Smooth muscle cell (in vitro differentiated cells): ENCODE results near the gene RAB3D. TPM values are rescaled to one million over a fixed set of nuclear protein-coding genes. Genes with fewer than 3 reads are reported as not detected.
A peak's percentile ranks its signal among the peaks of the same experiment; 100 is the strongest.

Experiments
- DNase-seq: peaks from one replicate; lab custom pipeline; 2025; ENCODE audit not compliant: unreplicated experiment; lab: John Stamatoyannopoulos, UW
- H2AFZ ChIP-seq: fragments of 200-600 bp; sonication (generic); 2 replicates; pipeline ENCODE4 v1.6.0; 2016; ENCODE audit warnings: antibody characterized with exemption, low read depth, mild to moderate bottlenecking
- H3F3A ChIP-seq: fragments of 200-600 bp; sonication (generic); 2 replicates; pipeline ENCODE4 v1.6.0; 2017; ENCODE audit warnings: antibody characterized with exemption, low read depth
- H3K27ac ChIP-seq: fragments of 200-600 bp; sonication (generic); 2 replicates; pipeline ENCODE4 v1.5.1; 2016; ENCODE audit warnings: low read depth, mild to moderate bottlenecking
- H3K27me3 ChIP-seq: fragments of 200-600 bp; sonication (generic); 2 replicates; pipeline ENCODE4 v1.6.1; 2016; ENCODE audit warnings: low read depth, mild to moderate bottlenecking
- H3K36me3 ChIP-seq: fragments of 200-600 bp; sonication (generic); 2 replicates; pipeline ENCODE4 v1.5.1; 2016; ENCODE audit warnings: low read depth
- H3K4me1 ChIP-seq: fragments of 200-600 bp; sonication (generic); 2 replicates; pipeline ENCODE4 v1.5.1; 2016; ENCODE audit warnings: low read depth
- H3K4me2 ChIP-seq: fragments of 200-600 bp; sonication (generic); 2 replicates; pipeline ENCODE4 v1.6.0; 2016; ENCODE audit warnings: mild to moderate bottlenecking
- H3K4me3 ChIP-seq: fragments of 200-600 bp; sonication (generic); 2 replicates; pipeline ENCODE4 v1.5.1; 2016; ENCODE audit warnings: mild to moderate bottlenecking
- H3K79me2 ChIP-seq: fragments of 200-600 bp; sonication (generic); 2 replicates; pipeline ENCODE4 v1.6.0; 2016; ENCODE audit warnings: low read depth, mild to moderate bottlenecking
- H3K9ac ChIP-seq: fragments of 200-600 bp; sonication (generic); 2 replicates; pipeline ENCODE4 v1.6.0; 2016; ENCODE audit warnings: low read depth
- H3K9me3 ChIP-seq: fragments of 200-600 bp; sonication (generic); replicated peaks from 2 replicates; pipeline ENCODE4 v1.5.1; 2016; ENCODE audit warnings: low read depth
- H4K20me1 ChIP-seq: fragments of 200-600 bp; sonication (generic); 2 replicates; pipeline ENCODE4 v1.6.0; 2016; ENCODE audit warnings: low read depth
- WGBS: methylation state at CpG from one replicate; pipeline ENCODE4 v1.1.7; 2016; ENCODE audit warnings: low lambda C conversion rate; 5-methylcytosine and 5-hydroxymethylcytosine counted together
- polyA plus RNA-seq: library from polyadenylated mRNA; unstranded; fragments of >200 nt; fragmentation: Nextera tagmentation; extraction: Ambion mirVana; gene quantifications from 2 replicates; pipeline ENCODE4 v1.2.1, GENCODE V29; 2016
- total RNA-seq: library from RNA; depleted of rRNA; stranded (reverse); fragments of >200 nt; gene quantifications from 2 replicates; pipeline ENCODE4 v1.2.3, GENCODE V29; 2014
- TF ChIP-seq, protein P1 (sequence below): fragments of 200-600 bp; sonication (generic); IDR thresholded peaks from 2 replicates; pipeline ENCODE4 v1.5.1; 2017; ENCODE audit warnings: borderline replicate concordance, mild to moderate bottlenecking, antibody characterized with exemption; ENCODE audit not compliant: insufficient read depth, poor library complexity, severe bottlenecking

RAB3D gene
- total and polyA plus RNA-seq, 2 experiments from 2014 or later: 7.3 to 11.0 TPM

GRCh38 chr19:11286312-11286974 lies 53.0 kb downstream of the RAB3D start:
- Histone ChIP-seq H3K4me3 (no peak overlapping the region), H3K4me1 (no peaks in the 10 kb centered on the region), H3K9me3 (no peaks in the 10 kb centered on the region), H3K79me2 (no peaks in the 10 kb centered on the region), H3K4me2 (no peak overlapping the region), H3F3A (no peaks in the 10 kb centered on the region), H3K36me3 (no peaks in the 10 kb centered on the region), H3K9ac (no peak overlapping the region), H2AFZ (peak overlapping the region; percentile 77), H3K27me3 (no peaks in the 10 kb centered on the region), H3K27ac (no peak overlapping the region), H4K20me1 (no peaks in the 10 kb centered on the region)
- 61% methylated on average over 6 of the region's 6 CpGs for WGBS
- TF ChIP-seq, protein P1, sequence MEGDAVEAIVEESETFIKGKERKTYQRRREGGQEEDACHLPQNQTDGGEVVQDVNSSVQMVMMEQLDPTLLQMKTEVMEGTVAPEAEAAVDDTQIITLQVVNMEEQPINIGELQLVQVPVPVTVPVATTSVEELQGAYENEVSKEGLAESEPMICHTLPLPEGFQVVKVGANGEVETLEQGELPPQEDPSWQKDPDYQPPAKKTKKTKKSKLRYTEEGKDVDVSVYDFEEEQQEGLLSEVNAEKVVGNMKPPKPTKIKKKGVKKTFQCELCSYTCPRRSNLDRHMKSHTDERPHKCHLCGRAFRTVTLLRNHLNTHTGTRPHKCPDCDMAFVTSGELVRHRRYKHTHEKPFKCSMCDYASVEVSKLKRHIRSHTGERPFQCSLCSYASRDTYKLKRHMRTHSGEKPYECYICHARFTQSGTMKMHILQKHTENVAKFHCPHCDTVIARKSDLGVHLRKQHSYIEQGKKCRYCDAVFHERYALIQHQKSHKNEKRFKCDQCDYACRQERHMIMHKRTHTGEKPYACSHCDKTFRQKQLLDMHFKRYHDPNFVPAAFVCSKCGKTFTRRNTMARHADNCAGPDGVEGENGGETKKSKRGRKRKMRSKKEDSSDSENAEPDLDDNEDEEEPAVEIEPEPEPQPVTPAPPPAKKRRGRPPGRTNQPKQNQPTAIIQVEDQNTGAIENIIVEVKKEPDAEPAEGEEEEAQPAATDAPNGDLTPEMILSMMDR: no peak
- no peak for DNase-seq

DNA sequence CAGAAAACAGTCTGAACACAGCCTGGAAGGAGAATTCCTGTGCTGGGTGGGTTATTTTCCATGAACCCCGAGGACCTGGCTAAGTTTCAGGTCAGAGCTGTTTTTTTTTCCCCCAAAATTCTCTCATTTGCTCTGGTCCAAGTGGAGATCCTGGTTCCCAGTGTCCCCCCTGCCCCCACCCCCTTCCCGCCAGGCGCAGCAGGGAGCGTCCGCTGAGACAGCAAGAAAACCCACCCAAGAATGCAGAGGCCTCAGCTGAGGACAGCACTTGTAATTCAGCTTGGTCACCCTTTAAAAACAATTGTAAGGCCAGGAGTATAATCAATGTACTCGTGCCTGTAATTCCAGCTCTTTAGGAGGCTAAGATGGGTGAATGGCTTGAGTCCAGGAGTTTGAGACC lies 54.9 kb downstream of the RAB3D start:
- WGBS: 59% methylated on average over 6 of the region's 6 CpGs
- H4K20me1 ChIP-seq: no peaks in the 10 kb centered on the region
- no peaks in the 10 kb centered on the region for H3K4me1 ChIP-seq

GRCh38 chr19:11281356-11282049 lies 58.0 kb downstream of the RAB3D start:
- H2AFZ ChIP-seq: no peak overlapping the region
- H3K27ac ChIP-seq: no peak overlapping the region
- H3K36me3 ChIP-seq: no peaks in the 10 kb centered on the region
- no peaks in the 10 kb centered on the region for H3F3A ChIP-seq
- no peaks in the 10 kb centered on the region for H3K79me2 ChIP-seq
- H4K20me1 ChIP-seq: no peaks in the 10 kb centered on the region
- no peak overlapping the region for H3K4me2 ChIP-seq
- H3K4me3 ChIP-seq: no peak overlapping the region
- 77% methylated on average over 11 of the region's 11 CpGs for WGBS
- TF ChIP-seq, protein P1: no peak
- no peaks in the 10 kb centered on the region for H3K4me1 ChIP-seq
- no peaks in the 10 kb centered on the region for H3K27me3 ChIP-seq
- no peak for DNase-seq
- no peaks in the 10 kb centered on the region for H3K9me3 ChIP-seq
- no peak overlapping the region for H3K9ac ChIP-seq

More for the DNA sequence above, 54.9 kb downstream of the RAB3D start:
- DNase-seq: no peak
- Histone ChIP-seq H3K4me3 (no peak overlapping the region), H3K27me3 (no peaks in the 10 kb centered on the region), H3K4me2 (no peak overlapping the region), H2AFZ (no peak overlapping the region), H3K27ac (no peak overlapping the region), H3K36me3 (no peaks in the 10 kb centered on the region), H3K79me2 (no peaks in the 10 kb centered on the region), H3K9me3 (no peaks in the 10 kb centered on the region), H3F3A (no peaks in the 10 kb centered on the region), H3K9ac (no peak overlapping the region)
- TF ChIP-seq, protein P1: no peak
